HG02588 (cell line): Measurements from ENCODE around the gene GDF10.

Experiments used
- ATAC-seq: cut with Tn5 transposase; IDR thresholded peaks from one replicate; pipeline ENCODE4 v1.9.1; 2021; ENCODE audit warnings: mild to moderate bottlenecking, moderate library complexity; ENCODE audit not compliant: unreplicated experiment

Gene GDF10

GRCh38 chr10:47269294-47269693, 30.7 kb upstream of the GDF10 start:
- ATAC-seq: no peak

DNA sequence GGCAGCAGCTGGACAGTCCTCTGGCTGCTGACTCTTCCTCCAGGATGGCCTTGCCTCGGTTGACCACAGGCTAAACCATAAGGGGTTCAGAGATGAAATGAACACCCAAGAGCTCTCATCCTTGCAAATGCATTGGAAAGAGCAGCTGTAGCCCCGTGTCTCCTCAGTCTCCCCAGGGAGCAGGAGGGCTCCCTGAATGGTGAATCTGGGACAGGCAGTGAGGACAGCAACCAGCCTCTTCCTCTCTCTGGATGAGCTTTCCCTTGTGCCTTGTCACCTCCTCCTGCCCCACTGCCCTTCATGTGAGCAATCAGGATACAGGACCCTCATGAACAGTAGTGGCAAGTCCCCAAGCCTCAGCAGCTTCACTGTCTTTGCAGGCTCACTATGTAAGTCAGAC, 23.9 kb upstream of the GDF10 start:
- ATAC-seq: no peak

DNA sequence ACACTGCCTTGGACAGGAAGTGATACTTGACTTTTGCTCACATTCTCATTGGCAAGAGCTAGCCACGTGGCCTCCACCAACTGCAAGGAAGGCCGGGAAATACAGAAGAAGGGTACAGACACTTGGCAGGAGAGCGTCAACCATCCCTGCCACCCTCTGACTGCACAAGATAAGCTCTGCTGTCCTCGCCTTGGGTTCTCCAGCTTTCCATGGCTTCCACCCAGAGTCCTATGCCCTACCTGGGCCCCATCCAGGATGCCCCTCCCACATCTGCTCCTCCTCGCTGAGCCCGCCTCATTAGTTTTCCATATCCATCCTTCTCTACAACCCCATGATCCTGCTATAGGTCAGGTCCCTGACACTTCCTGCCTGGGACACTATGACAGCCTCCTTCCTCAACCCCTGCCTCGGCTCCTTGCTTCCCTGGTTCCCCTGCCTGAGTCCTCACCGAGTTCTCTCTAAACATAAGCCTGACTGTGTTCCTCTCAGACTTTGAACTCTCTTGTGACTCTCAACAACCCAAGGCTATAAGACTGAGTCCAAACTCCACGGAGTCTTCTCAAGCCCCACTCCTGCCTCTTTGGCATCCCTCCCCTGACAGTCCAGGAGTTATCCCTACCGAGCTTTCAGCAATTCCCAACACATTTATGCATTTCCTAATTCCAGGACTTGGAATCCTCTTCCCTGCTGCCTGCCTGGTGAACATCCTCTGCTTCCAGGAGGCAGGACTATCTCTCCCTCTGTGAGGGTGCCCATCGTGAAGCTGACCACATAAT, 23.2 kb upstream of the GDF10 start:
- ATAC-seq: no peak

GRCh38 chr10:47277352-47278151, 22.4 kb upstream of the GDF10 start:
- ATAC-seq: no peak

DNA sequence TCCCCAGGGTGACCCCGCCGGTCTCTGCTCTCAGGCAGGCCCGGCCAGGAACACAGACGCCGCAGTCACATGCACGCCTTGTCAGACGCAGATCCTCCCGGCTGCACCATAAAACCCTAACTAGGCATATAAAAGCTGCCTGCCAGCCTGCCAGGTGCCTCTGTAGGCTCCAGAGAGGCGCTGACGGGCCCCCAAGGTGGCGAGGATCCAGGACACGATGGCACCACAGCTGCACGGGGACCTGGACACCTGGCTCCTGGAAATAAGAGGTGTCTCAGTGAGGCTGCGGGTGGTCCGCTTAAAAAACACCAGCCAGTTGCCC, 21.9 kb upstream of the GDF10 start:
- no peak for ATAC-seq

DNA sequence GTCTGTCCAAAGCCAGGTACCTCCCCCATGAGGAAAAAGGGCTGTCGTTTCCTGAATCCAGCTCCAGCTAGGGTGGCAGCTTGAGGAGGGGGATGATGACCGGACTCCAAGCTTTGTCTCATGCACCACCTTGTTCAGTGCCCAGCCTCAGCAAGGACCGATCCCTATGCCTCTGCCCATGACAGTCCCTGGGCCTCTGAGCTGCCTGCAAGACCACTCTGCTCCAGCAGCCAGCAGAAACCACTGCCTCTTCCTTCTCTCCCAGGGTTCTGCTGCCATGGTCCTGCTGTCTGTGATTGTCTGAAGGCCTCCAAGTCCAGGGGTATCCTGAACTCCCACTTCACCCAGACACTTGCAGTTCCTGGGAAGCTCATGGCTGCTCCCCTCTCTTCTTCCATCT, 21.3 kb upstream of the GDF10 start:
- no peak for ATAC-seq

GRCh38 chr10:47279276-47279675, 20.7 kb upstream of the GDF10 start:
- ATAC-seq: no peak

DNA sequence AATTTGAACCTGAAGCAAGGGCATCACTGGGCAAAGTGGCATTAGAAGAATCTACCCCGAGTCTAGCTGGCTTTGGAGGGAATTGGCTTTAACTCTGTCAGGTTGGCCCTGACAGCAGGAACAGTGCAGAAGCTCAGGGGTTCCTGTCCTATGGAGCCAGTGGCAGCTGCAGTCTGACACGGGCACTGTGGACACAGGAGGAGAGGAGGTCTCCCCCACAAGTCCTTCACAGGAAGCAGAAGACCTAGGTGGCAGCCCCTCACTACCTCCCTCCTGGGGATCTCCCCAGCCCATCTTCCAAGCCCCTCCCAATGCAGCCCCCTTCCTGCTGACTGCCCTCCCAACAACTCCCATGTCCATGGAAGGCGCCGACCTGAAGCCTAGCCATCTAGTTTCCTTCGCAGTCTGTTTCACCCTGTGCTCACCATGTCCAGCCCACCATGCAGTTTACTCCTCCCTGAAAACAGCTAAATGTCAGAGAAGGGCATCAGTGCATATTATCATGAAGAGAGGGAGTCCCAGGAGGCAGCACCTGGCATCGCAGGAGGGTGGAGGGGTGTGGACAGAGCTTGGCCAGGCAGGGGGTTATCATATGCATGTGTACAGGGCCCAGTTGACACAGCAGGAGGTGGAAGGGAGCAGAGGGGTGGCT, 17.9 kb upstream of the GDF10 start:
- ATAC-seq: no peak

- ATAC-seq: no peak
These were observed 17.4 kb upstream of the GDF10 start for GRCh38 chr10:47282657-47283018.

GRCh38 chr10:47283101-47283630, 16.8 kb upstream of the GDF10 start:
- ATAC-seq: no peak

- no peak for ATAC-seq
These were observed 16.1 kb upstream of the GDF10 start for GRCh38 chr10:47283848-47284247.

GRCh38 chr10:47285381-47286115, 14.4 kb upstream of the GDF10 start:
- no peak for ATAC-seq

DNA sequence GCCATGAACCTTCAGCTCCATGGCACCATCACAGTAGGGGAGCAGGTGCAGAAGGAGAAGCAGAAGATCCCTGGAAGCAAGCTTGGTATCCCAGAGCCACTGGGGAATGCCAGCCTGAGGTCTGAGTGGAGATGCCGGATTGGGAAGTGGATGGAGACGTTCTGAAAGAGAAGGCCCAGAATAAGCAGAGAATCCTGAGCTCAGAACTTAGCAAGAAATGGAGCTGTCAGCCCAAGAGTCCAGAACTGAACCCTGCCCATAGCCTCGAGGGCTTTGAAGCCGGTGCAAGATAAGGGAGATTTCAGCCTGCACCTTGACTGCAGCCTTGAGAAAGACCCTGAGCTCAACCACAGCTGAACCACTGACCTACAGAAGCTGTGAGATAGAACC, 13.9 kb upstream of the GDF10 start:
- no peak for ATAC-seq

GRCh38 chr10:47286591-47287315, 13.2 kb upstream of the GDF10 start:
- ATAC-seq: no peak

- no peak for ATAC-seq
These were observed 12.6 kb upstream of the GDF10 start for GRCh38 chr10:47287365-47287802.

GRCh38 chr10:47287805-47288204, 12.2 kb upstream of the GDF10 start:
- no peak for ATAC-seq

GRCh38 chr10:47288236-47288635, 11.8 kb upstream of the GDF10 start:
- no peak for ATAC-seq

GRCh38 chr10:47288916-47289495, 11.0 kb upstream of the GDF10 start:
- no peak for ATAC-seq

DNA sequence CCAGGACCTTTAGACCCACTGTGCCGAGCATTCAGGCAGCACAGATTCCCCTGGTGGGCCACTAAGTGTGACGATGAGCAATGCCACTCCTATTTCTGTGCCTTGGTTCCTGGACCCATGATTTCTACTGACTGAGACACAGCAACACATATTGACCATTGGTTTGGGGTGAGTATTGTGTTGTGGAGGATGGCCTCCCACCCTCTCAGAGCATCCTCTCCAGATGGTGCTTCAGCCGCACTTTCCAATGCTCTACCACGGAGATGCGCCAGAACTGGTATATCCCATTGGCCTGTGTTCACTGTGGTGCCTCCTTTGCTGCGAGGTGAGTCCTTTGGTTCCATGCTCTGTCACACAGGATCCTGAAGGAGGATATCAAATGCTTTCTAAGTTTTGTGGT, 10.1 kb upstream of the GDF10 start:
- no peak for ATAC-seq

- no peak for ATAC-seq
These were observed 9.7 kb upstream of the GDF10 start for GRCh38 chr10:47290338-47290737.
